HepG2 (cell line): ENCODE measurements around the gene OCSTAMP. TPM values are rescaled to one million over a fixed set of nuclear protein-coding genes. Genes with fewer than 3 reads are reported as not detected.

Experiments
- ATAC-seq: fragments of 200-7000 bp; cut with Tn5 transposase; 3 replicates; pipeline ENCODE4 v1.9.1; 2020; ENCODE audit warnings: mild to moderate bottlenecking, moderate library complexity
- BruUV-seq: library from RNA; stranded (reverse); fragments of 400-500 nt; replicated peaks from 2 replicates; lab custom pipeline; 2021; lab: Mats Ljungman, UMichigan
- CTCF ChIA-PET: fragments of 300-600 bp; formaldehyde crosslinking; extraction: SDS; loops from one replicate; lab custom pipeline; 2021; ENCODE audit warnings: low total read pairs, inconsistent platforms, low intra/inter-chr PET ratio; lab: Yijun Ruan, JAX
- POLR2A ChIA-PET: fragments of 350-600 bp; sonication (Branson Sonifier 250); formaldehyde crosslinking; loops from one replicate; lab custom pipeline; 2020; ENCODE audit warnings: antibody characterized with exemption, inconsistent platforms; lab: Yijun Ruan, JAX
- DNase-seq: peaks from one replicate; pipeline ENCODE4 v3.0.0-alpha.2; 2015; ENCODE audit warnings: low spot score
- FAIRE-seq: peaks from 3 replicates; lab custom pipeline; 2011; peaks lifted over from hg19 to GRCh38; lab: Jason Lieb, UNC
- H2AFZ ChIP-seq: one replicate; pipeline ENCODE4 v1.6.1; 2011; ENCODE audit warnings: low read length, inconsistent platforms
- H3K27ac ChIP-seq: fragments of 300-600 bp; 3 replicates; pipeline ENCODE4 v1.8.0; 2011; ENCODE audit warnings: mixed run types, mild to moderate bottlenecking, mixed read lengths, low read length, inconsistent platforms; ENCODE audit not compliant: insufficient read depth; ENCODE audit errors: extremely low read length
- H3K27me3 ChIP-seq, 2 experiments: fragments of 200-600 bp in 1 of 2; 2 replicates in 1 of 2; 3 replicates in 1 of 2; pipeline versions ENCODE4 v1.6.0 to v1.8.0; 2011; ENCODE audit warnings: low read length in 2 of 2, mild to moderate bottlenecking in 2 of 2, moderate library complexity in 2 of 2, inconsistent platforms in 1 of 2; ENCODE audit not compliant: insufficient read depth in 2 of 2, control insufficient read depth in 1 of 2
- H3K36me3 ChIP-seq, 2 experiments: fragments of 200-600 bp in 1 of 2; replicated peaks in 1 of 2; 2 replicates in 1 of 2; 3 replicates in 1 of 2; pipeline versions ENCODE4 v1.5.1 to v1.8.0; 2011; ENCODE audit warnings: low read length in 2 of 2, inconsistent platforms in 1 of 2; ENCODE audit not compliant: insufficient read depth in 2 of 2, control insufficient read depth in 1 of 2
- H3K4me1 ChIP-seq: 2 replicates; pipeline ENCODE4 v1.5.1; 2012; ENCODE audit warnings: low read length, inconsistent platforms; ENCODE audit not compliant: insufficient read depth
- H3K4me2 ChIP-seq: 2 replicates; pipeline ENCODE4 v1.6.0; 2011; ENCODE audit warnings: low read depth, low read length, inconsistent platforms
- H3K4me3 ChIP-seq, 3 experiments: fragments of 200-600 bp in 1 of 3; sonication (generic), shearing (Covaris generic) in 1 of 3; replicated peaks in 1 of 3; 2 replicates each; pipeline ENCODE4 v1.5.1; 2011 to 2016; ENCODE audit warnings: low read length in 3 of 3, inconsistent platforms in 2 of 3, low read depth in 2 of 3, mild to moderate bottlenecking in 2 of 3, control low read depth in 1 of 3, mixed read lengths in 1 of 3; ENCODE audit not compliant: insufficient read depth in 1 of 3
- H3K79me2 ChIP-seq: one replicate; pipeline ENCODE4 v1.6.1; 2011; ENCODE audit warnings: low read length, inconsistent platforms; ENCODE audit not compliant: insufficient read depth
- H3K9ac ChIP-seq: 2 replicates; pipeline ENCODE4 v1.6.0; 2011; ENCODE audit warnings: mild to moderate bottlenecking, low read depth, low read length, inconsistent platforms; ENCODE audit not compliant: insufficient read depth
- H3K9me3 ChIP-seq: 2 replicates; pipeline ENCODE4 v1.5.1; 2012; ENCODE audit warnings: mild to moderate bottlenecking, low read length
- H4K20me1 ChIP-seq: 2 replicates; pipeline ENCODE4 v1.6.0; 2011; ENCODE audit warnings: inconsistent platforms, mild to moderate bottlenecking, low read length, moderate library complexity; ENCODE audit not compliant: insufficient read depth
- HDAC1 ChIP-seq: sonication (generic); formaldehyde crosslinking; IDR thresholded peaks from 2 replicates; pipeline ENCODE4 v1.5.1; 2020; ENCODE audit warnings: mild to moderate bottlenecking, missing genetic modification reagents
- NONO ChIP-seq, 2 experiments: fragments of 450-650 bp in 1 of 2; sonication (generic) in 1 of 2; formaldehyde crosslinking in 1 of 2; IDR thresholded peaks in 1 of 2; conservative IDR thresholded peaks in 1 of 2; 2 replicates each; pipeline versions ENCODE4 v1.6.1 to v1.8.0; 2017 to 2022; ENCODE audit warnings: mild to moderate bottlenecking in 1 of 2, missing genetic modification reagents in 1 of 2, moderate library complexity in 1 of 2
- SRSF1 ChIP-seq: fragments of 200-400 bp; formaldehyde crosslinking; optimal IDR thresholded peaks from 2 replicates; pipeline ENCODE3; 2017; ENCODE audit warnings: mild to moderate bottlenecking, low read depth, low read length, moderate library complexity
- ZMYM2 ChIP-seq: sonication (generic); formaldehyde crosslinking; IDR thresholded peaks from 2 replicates; pipeline ENCODE4 v1.8.0; 2022; ENCODE audit warnings: mild to moderate bottlenecking, missing genetic modification reagents
- ZNF331 ChIP-seq: sonication (generic); formaldehyde crosslinking; IDR thresholded peaks from 2 replicates; pipeline ENCODE4 v1.4.0; 2020; ENCODE audit warnings: missing genetic modification reagents
- WGBS: methylation state at CpG from one replicate; pipeline ENCODE4 v1.1.6; 2017; ENCODE audit warnings: low lambda C conversion rate; 5-methylcytosine and 5-hydroxymethylcytosine counted together
- in situ Hi-C: cut with HindIII; loops from 2 replicates; pipeline ENCODE4 v1.10.0; 2017; ENCODE audit warnings: low pct_unique_long_range_greater_than_20kb; ENCODE audit not compliant: extremely low pct_ligation_motif_present
- intact Hi-C: fragments of 100-400 bp; cut with micrococcal nuclease; formaldehyde crosslinking; loops from one replicate; pipeline ENCODE4 v1.10.0; 2022; ENCODE audit not compliant: unreplicated experiment
- polyA plus RNA-seq, 8 experiments: library from polyadenylated mRNA; depleted of rRNA in 3 of 8; stranded (reverse) in 7 of 8; unstranded in 1 of 8; fragments of >200 nt; fragmentation: Illumina TruSeq in 4 of 8; extraction: Trizol in 4 of 8; gene quantifications; 2 replicates each; pipeline versions ENCODE4 v1.2.1 to v1.2.3, GENCODE V29; 2011 to 2016; ENCODE audit warnings: low read depth in 4 of 8, missing spikeins in 1 of 8, mixed read lengths in 1 of 8; ENCODE audit not compliant: insufficient read depth in 1 of 8
- total RNA-seq, 5 experiments: library from RNA; depleted of rRNA; stranded (reverse); fragments of >200 nt; fragmentation: Illumina TruSeq; extraction: Trizol; gene quantifications; 2 replicates each; pipeline ENCODE4 v1.2.3, GENCODE V29; 2016; ENCODE audit warnings: low read depth in 1 of 5
- TF ChIP-seq, protein P1 (sequence below): IDR thresholded peaks from 2 replicates; pipeline ENCODE4 v1.4.0; 2020; ENCODE audit warnings: mild to moderate bottlenecking, missing genetic modification reagents
- TF ChIP-seq, protein P2 (sequence below): sonication (generic); formaldehyde crosslinking; IDR thresholded peaks from 2 replicates; pipeline ENCODE4 v1.5.0; 2020; ENCODE audit warnings: mild to moderate bottlenecking, low read depth, missing genetic modification reagents, borderline replicate concordance
- TF ChIP-seq, protein P3 (sequence below): IDR thresholded peaks from 2 replicates; pipeline ENCODE4 v1.6.1; 2016; ENCODE audit warnings: mild to moderate bottlenecking
- TF ChIP-seq, protein P4 (sequence below): sonication (generic); formaldehyde crosslinking; IDR thresholded peaks from 2 replicates; pipeline ENCODE4 v1.5.0; 2020; ENCODE audit warnings: mild to moderate bottlenecking, missing genetic modification reagents
- TF ChIP-seq, protein P5 (sequence below): sonication (generic); formaldehyde crosslinking; IDR thresholded peaks from 2 replicates; pipeline ENCODE4 v1.8.1; 2023; ENCODE audit warnings: mild to moderate bottlenecking, inconsistent platforms, moderate library complexity, missing genetic modification reagents, borderline replicate concordance

The OCSTAMP gene
- total and polyA plus RNA-seq, 2 of the 13 experiments (the other 11 are each of a cell fraction or from before 2014, with no cell fraction given): not detected

DNA sequence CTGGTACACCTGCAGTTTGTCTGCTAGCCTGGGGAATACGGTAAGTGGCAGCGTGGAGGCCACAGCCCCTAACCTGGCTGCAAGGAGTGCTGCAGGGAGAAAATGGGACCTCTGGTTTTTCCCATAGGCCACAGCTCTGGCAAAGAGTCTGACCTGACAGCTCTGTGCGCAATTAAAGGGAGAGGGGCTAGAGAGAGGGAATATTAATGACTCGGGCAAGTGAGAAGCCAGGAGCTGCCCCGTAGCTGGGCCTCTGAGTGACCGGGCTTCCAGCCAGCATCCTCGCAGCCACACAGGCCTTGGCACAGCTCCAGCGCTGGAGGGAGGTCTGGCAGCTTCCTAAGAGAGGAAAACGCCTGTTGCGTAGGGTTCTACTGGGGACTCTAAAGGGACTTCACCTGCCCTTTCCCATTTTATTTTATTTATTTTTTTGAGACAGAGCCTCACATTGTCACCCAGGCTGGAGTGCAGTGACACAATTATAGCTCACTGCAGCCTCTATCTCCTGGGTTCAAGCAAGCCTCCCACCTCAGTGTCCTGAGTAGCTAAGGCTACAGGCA lies 18.2 kb upstream of the OCSTAMP start:
- peak overlapping the region; percentile 85 for H2AFZ ChIP-seq
- WGBS: 10% methylated on average over 10 of the region's 10 CpGs
- BruUV-seq: no TSS peak
- ATAC-seq: peak; percentile 77
- no peaks in the 10 kb centered on the region for H3K9me3 ChIP-seq
- peaks cover 2 to 3% of the 10 kb centered on the region in 2 experiments; a peak in 3 of 5 replicates for H3K36me3 ChIP-seq
- H4K20me1 ChIP-seq: no peaks in the 10 kb centered on the region
- CTCF ChIA-PET: no interaction called here
- H3K27ac ChIP-seq: peak overlapping the region; percentile 32
- peak overlapping the region in 1 of 3 experiments; percentile 62; a peak in 4 of 6 replicates for H3K4me3 ChIP-seq
- H3K9ac ChIP-seq: no peak overlapping the region; the same call in 1 of the 2 replicates
- H3K27me3 ChIP-seq: no peaks in the 10 kb centered on the region
- in situ Hi-C loops: loop anchor here (5.0 kb wide), 1 partner anchor 69 kb away; no protein-coding TSS in a partner anchor
- DNase-seq: peak; percentile 79
- peak overlapping the region; percentile 90 for H3K4me2 ChIP-seq
- H3K4me1 ChIP-seq: peaks cover 36% of the 10 kb centered on the region
- no peaks in the 10 kb centered on the region for H3K79me2 ChIP-seq
- intact Hi-C loops: no loop called here
- FAIRE-seq: no peak
- POLR2A ChIA-PET: interaction anchor here (0.9 to 2.7 kb wide), 9 partner anchors 10 to 140 kb away, joined by 3 to 15 read pairs (median 4); no protein-coding TSS in a partner anchor
- peak; percentile 57; the same call in 1 of the 2 replicates for TF ChIP-seq HDAC1 (CRISPR knock-in tag)
- TF ChIP-seq NONO (IDR thresholded peaks at IDR 0.05): no peak
- peak; percentile 54; the same call in 1 of the 2 replicates for TF ChIP-seq NONO (CRISPR knock-in tag; conservative IDR thresholded peaks at IDR 0.05)
- TF ChIP-seq, protein P1, sequence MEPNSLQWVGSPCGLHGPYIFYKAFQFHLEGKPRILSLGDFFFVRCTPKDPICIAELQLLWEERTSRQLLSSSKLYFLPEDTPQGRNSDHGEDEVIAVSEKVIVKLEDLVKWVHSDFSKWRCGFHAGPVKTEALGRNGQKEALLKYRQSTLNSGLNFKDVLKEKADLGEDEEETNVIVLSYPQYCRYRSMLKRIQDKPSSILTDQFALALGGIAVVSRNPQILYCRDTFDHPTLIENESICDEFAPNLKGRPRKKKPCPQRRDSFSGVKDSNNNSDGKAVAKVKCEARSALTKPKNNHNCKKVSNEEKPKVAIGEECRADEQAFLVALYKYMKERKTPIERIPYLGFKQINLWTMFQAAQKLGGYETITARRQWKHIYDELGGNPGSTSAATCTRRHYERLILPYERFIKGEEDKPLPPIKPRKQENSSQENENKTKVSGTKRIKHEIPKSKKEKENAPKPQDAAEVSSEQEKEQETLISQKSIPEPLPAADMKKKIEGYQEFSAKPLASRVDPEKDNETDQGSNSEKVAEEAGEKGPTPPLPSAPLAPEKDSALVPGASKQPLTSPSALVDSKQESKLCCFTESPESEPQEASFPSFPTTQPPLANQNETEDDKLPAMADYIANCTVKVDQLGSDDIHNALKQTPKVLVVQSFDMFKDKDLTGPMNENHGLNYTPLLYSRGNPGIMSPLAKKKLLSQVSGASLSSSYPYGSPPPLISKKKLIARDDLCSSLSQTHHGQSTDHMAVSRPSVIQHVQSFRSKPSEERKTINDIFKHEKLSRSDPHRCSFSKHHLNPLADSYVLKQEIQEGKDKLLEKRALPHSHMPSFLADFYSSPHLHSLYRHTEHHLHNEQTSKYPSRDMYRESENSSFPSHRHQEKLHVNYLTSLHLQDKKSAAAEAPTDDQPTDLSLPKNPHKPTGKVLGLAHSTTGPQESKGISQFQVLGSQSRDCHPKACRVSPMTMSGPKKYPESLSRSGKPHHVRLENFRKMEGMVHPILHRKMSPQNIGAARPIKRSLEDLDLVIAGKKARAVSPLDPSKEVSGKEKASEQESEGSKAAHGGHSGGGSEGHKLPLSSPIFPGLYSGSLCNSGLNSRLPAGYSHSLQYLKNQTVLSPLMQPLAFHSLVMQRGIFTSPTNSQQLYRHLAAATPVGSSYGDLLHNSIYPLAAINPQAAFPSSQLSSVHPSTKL: peak; percentile 65
- TF ChIP-seq, protein P2, sequence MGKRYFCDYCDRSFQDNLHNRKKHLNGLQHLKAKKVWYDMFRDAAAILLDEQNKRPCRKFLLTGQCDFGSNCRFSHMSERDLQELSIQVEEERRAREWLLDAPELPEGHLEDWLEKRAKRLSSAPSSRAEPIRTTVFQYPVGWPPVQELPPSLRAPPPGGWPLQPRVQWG (CRISPR knock-in tag): no peak
- no peak for TF ChIP-seq ZMYM2 (CRISPR knock-in tag)
- TF ChIP-seq, protein P3, sequence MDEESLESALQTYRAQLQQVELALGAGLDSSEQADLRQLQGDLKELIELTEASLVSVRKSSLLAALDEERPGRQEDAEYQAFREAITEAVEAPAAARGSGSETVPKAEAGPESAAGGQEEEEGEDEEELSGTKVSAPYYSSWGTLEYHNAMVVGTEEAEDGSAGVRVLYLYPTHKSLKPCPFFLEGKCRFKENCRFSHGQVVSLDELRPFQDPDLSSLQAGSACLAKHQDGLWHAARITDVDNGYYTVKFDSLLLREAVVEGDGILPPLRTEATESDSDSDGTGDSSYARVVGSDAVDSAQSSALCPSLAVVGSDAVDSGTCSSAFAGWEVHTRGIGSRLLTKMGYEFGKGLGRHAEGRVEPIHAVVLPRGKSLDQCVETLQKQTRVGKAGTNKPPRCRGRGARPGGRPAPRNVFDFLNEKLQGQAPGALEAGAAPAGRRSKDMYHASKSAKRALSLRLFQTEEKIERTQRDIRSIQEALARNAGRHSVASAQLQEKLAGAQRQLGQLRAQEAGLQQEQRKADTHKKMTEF (CRISPR knock-in tag): peak; percentile 53; the same call in 1 of the 2 replicates
- TF ChIP-seq, protein P4, sequence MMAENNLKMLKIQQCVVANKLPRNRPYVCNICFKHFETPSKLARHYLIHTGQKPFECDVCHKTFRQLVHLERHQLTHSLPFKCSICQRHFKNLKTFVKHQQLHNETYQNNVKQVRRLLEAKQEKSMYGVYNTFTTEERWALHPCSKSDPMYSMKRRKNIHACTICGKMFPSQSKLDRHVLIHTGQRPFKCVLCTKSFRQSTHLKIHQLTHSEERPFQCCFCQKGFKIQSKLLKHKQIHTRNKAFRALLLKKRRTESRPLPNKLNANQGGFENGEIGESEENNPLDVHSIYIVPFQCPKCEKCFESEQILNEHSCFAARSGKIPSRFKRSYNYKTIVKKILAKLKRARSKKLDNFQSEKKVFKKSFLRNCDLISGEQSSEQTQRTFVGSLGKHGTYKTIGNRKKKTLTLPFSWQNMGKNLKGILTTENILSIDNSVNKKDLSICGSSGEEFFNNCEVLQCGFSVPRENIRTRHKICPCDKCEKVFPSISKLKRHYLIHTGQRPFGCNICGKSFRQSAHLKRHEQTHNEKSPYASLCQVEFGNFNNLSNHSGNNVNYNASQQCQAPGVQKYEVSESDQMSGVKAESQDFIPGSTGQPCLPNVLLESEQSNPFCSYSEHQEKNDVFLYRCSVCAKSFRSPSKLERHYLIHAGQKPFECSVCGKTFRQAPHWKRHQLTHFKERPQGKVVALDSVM (CRISPR knock-in tag): peak; percentile 67; the same call in 1 of the 2 replicates
- TF ChIP-seq ZNF331 (CRISPR knock-in tag): 0 out of 2 replicates have a peak, but pooled peaks have one; percentile 34
- TF ChIP-seq SRSF1: no peak
- TF ChIP-seq, protein P5, sequence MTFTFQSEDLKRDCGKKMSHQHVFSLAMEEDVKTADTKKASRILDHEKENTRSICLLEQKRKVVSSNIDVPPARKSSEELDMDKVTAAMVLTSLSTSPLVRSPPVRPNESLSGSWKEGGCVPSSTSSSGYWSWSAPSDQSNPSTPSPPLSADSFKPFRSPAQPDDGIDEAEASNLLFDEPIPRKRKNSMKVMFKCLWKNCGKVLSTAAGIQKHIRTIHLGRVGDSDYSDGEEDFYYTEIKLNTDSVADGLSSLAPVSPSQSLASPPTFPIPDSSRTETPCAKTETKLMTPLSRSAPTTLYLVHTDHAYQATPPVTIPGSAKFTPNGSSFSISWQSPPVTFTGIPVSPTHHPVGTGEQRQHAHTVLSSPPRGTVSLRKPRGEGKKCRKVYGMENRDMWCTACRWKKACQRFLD: no peak
